DND-41 (cell line): ENCODE results near the gene TIGD1.

ENCODE experiments used
- ATAC-seq: fragments of 200-7000 bp; cut with Tn5 transposase; 3 replicates; pipeline ENCODE4 v1.9.1; 2021; ENCODE audit warnings: low read depth; ENCODE audit not compliant: insufficient read depth
- DNase-seq: peaks from one replicate; pipeline ENCODE4 v3.0.0-alpha.2; 2020
- H2AFZ ChIP-seq: 2 replicates; pipeline ENCODE4 v1.6.0; 2012; ENCODE audit warnings: low read depth, low read length
- H3K27ac ChIP-seq: 2 replicates; pipeline ENCODE4 v1.5.1; 2012; ENCODE audit warnings: low read length, inconsistent platforms
- H3K27me3 ChIP-seq: fragments of 200-600 bp; sonication (generic); 2 replicates; pipeline ENCODE4 v1.6.0; 2012; ENCODE audit warnings: low read length, mild to moderate bottlenecking, inconsistent platforms; ENCODE audit not compliant: insufficient read depth, poor library complexity
- H3K36me3 ChIP-seq: 2 replicates; pipeline ENCODE4 v1.5.1; 2012; ENCODE audit warnings: low read length, inconsistent platforms; ENCODE audit not compliant: insufficient read depth
- H3K4me1 ChIP-seq: 2 replicates; pipeline ENCODE4 v1.5.1; 2012; ENCODE audit warnings: mild to moderate bottlenecking, low read length; ENCODE audit not compliant: insufficient read depth
- H3K4me2 ChIP-seq: 2 replicates; pipeline ENCODE4 v1.6.0; 2012; ENCODE audit warnings: mild to moderate bottlenecking, moderate library complexity, low read length, inconsistent platforms; ENCODE audit not compliant: insufficient read depth
- H3K4me3 ChIP-seq, 2 experiments: fragments of 200-600 bp in 1 of 2; shearing (Covaris generic) in 1 of 2; 2 replicates each; pipeline ENCODE4 v1.5.1; 2012 to 2016; ENCODE audit warnings: inconsistent platforms in 2 of 2, low read length in 2 of 2, mild to moderate bottlenecking in 2 of 2, low read depth in 1 of 2, moderate library complexity in 1 of 2
- H3K79me2 ChIP-seq: 2 replicates; pipeline ENCODE4 v1.6.0; 2012; ENCODE audit warnings: low read length, inconsistent platforms; ENCODE audit not compliant: insufficient read depth
- H3K9ac ChIP-seq: 2 replicates; pipeline ENCODE4 v1.6.0; 2012; ENCODE audit warnings: low read depth, mild to moderate bottlenecking, inconsistent platforms, low read length, moderate library complexity
- H3K9me3 ChIP-seq: 2 replicates; pipeline ENCODE4 v1.5.1; 2012; ENCODE audit warnings: low read length, moderate library complexity, mild to moderate bottlenecking, inconsistent platforms; ENCODE audit not compliant: insufficient read depth, severe bottlenecking
- H4K20me1 ChIP-seq: 2 replicates; pipeline ENCODE4 v1.6.0; 2012; ENCODE audit warnings: low read length; ENCODE audit not compliant: insufficient read depth
- EZH2 ChIP-seq: IDR thresholded peaks from 3 replicates; pipeline ENCODE4 v1.6.1; 2012; ENCODE audit warnings: borderline replicate concordance, low read depth, mild to moderate bottlenecking, moderate library complexity, low read length, inconsistent platforms; ENCODE audit not compliant: severe bottlenecking
- TF ChIP-seq, protein P1 (sequence below): IDR thresholded peaks from 2 replicates; pipeline ENCODE4 v1.5.1; 2012; ENCODE audit warnings: borderline replicate concordance, low read length, moderate library complexity, mild to moderate bottlenecking; ENCODE audit not compliant: poor library complexity, severe bottlenecking; ENCODE audit errors: extremely low read depth

Gene TIGD1

DNA sequence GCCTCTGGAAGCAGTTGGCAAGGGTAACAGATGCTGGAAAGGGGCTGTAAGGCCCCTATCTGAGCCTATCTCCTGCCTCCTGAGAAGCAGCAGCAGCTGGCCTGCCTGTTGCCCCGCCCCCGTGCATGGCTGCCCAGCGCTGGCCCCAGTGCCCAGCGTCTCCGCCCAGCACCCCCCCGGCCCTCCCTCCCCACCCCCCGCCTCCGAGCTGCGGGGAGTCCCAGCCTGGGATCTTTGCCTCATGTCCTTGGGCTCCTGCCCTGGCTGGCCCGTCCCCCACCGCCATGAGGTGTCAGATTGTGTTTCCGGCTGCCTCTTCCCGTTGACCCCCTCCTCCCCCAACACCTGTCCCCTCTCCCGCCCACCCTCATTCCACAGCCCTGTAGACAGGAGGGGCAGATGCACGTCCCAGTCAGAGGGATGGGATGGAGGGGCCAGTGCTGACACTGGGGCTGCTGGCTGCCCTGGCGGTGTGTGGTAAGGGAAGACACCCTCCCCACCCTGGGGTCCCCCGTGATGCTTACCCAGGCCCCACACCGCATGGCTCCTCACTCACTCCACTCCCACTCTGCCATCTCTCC, 24.5 kb downstream of the TIGD1 start, which contains the start of gene CHRND:
Gene CHRND (plus strand): TSS at position 370 of the 581 bp plus-strand sequence. CDS start 56 bp downstream, at position 426.
- H3K36me3 ChIP-seq, result no peaks in the 10 kb centered on the region
- H2AFZ ChIP-seq, result no peak within 1 kb of the TSS
- DNase-seq (no peak), ATAC-seq (no peak)
- H3K79me2 ChIP-seq, result no peaks in the 10 kb centered on the region
- H3K27ac ChIP-seq, result no peak within 1 kb of the TSS
- H3K27me3 ChIP-seq, result no peaks in the 10 kb centered on the region
- no peak for TF ChIP-seq EZH2
- TF ChIP-seq, protein P1, sequence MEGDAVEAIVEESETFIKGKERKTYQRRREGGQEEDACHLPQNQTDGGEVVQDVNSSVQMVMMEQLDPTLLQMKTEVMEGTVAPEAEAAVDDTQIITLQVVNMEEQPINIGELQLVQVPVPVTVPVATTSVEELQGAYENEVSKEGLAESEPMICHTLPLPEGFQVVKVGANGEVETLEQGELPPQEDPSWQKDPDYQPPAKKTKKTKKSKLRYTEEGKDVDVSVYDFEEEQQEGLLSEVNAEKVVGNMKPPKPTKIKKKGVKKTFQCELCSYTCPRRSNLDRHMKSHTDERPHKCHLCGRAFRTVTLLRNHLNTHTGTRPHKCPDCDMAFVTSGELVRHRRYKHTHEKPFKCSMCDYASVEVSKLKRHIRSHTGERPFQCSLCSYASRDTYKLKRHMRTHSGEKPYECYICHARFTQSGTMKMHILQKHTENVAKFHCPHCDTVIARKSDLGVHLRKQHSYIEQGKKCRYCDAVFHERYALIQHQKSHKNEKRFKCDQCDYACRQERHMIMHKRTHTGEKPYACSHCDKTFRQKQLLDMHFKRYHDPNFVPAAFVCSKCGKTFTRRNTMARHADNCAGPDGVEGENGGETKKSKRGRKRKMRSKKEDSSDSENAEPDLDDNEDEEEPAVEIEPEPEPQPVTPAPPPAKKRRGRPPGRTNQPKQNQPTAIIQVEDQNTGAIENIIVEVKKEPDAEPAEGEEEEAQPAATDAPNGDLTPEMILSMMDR, result no peak
- H3K4me1 ChIP-seq, result peaks cover 5% of the 10 kb centered on the region
- no peak within 1 kb of the TSS for H3K9ac ChIP-seq
- no peaks in the 10 kb centered on the region for H4K20me1 ChIP-seq
- no peak within 1 kb of the TSS for H3K4me2 ChIP-seq
- H3K4me3 ChIP-seq, result no peak within 1 kb of the TSS
- H3K9me3 ChIP-seq, result no peaks in the 10 kb centered on the region

DNA sequence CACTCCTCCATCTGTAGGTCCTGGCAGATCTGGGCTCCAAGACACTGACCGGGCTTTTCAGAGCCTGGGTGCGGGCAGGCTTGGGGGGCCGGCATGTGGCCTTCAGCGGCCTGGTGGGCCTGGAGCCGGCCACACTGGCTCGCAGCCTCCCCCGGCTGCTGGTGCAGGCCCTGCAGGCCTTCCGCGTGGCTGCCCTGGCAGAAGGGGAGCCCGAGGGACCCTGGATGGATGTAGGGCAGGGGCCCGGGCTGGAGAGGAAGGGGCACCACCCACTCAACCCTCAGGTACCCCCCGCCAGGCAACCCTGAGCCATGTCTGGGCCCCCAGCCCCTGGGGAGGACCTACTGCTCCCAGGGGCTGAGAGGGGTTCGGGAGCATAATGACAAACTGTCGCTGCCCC, 25.2 kb downstream of the TIGD1 start:
- Histone ChIP-seq H3K4me3 (no peak overlapping the region), H3K27me3 (no peaks in the 10 kb centered on the region), H3K27ac (no peak overlapping the region)

DNA sequence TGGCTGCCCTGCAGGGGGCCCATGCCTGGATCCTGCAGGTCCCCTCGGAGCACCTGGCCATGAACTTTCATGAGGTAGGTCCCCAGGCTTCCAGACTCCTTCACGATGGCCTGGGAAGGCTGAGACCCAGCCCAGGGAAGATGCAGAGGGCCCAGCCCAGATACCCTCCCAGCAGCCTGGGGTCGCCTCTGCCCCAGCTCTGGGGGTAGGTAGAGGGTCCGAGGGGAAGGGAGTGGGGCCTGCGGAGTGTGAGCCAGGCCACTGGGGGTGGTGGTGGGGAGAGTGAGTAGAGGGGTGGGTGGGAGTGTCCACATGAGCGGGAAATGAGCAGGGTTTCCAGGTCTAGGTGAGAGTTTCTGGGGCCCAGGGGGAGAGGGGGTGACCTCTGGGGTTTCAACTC, 25.6 kb downstream of the TIGD1 start:
- TF ChIP-seq, protein P1, result no peak
- TF ChIP-seq EZH2, result no peak

More for the DNA sequence above, 25.2 kb downstream of the TIGD1 start:
- Histone ChIP-seq H3K9me3 (no peaks in the 10 kb centered on the region), H3K36me3 (no peaks in the 10 kb centered on the region), H3K9ac (no peak overlapping the region), H2AFZ (no peak overlapping the region), H3K4me1 (peaks cover 5% of the 10 kb centered on the region), H3K4me2 (no peak overlapping the region), H4K20me1 (no peaks in the 10 kb centered on the region), H3K79me2 (no peaks in the 10 kb centered on the region)
- no peak for DNase-seq
- TF ChIP-seq EZH2, result no peak
- TF ChIP-seq, protein P1, result no peak
- no peak for ATAC-seq

More for the DNA sequence above, 25.6 kb downstream of the TIGD1 start:
- Histone ChIP-seq H4K20me1 (no peaks in the 10 kb centered on the region), H3K4me2 (no peak overlapping the region), H2AFZ (no peak overlapping the region), H3K36me3 (no peaks in the 10 kb centered on the region), H3K4me1 (peaks cover 5% of the 10 kb centered on the region), H3K9me3 (no peaks in the 10 kb centered on the region), H3K27ac (no peak overlapping the region), H3K4me3 (no peak overlapping the region), H3K9ac (no peak overlapping the region), H3K27me3 (no peaks in the 10 kb centered on the region), H3K79me2 (no peaks in the 10 kb centered on the region)
- no peak for DNase-seq
- no peak for ATAC-seq
